ENCODE data around the gene CFAP91.

GRCh38 chr3:119676020-119676419 is 26.8 kb upstream of the CFAP91 start:
- no peak for TF ChIP-seq POLR2A (IDR thresholded peaks at IDR 0.05)
- TF ChIP-seq CTCF (IDR thresholded peaks at IDR 0.05), result no peak
- TF ChIP-seq EP300 (IDR thresholded peaks at IDR 0.05), result no peak
